Measurements from ENCODE around the gene WWOX.

WWOX gene

GRCh38 chr16:78150233-78150632 lies 50.8 kb downstream of the WWOX start:
- no peak for DNase-seq

DNA sequence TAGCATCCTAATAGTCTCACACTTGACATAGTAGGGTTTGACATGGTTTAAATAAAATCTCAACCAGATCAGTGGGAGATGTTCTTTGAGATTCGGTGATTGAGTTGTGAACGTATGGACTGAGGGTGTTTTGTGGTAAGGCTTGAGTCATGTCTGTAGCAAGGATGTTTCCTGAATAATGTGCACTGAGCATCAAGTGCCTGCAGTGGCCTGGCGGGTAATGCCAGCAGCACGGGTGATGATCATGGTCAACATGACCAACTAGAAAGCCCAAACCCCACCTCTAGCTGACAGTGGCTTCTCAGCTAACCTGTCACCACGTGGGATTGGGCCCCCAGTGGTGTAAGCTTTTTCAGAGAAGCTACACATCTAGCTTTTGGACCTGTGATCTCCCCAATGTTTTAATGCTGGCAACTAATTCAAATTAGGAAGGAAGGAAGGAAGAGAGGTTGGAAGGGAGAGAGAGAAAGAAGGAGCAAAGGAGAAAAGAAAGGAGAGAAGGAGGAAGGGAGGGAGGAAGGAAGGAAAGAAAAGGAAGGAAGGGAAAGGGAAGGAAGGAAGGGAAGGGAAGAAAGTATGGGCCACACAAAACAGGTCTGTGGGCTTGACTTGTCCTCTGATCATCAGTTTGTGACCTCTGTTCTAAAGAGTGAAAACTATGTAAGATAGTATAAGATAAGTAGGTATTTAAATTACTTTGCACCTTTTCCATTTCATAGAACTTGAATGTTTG lies 55.4 kb downstream of the WWOX start:
- DNase-seq = no peak

- no peak for DNase-seq
Measured at GRCh38 chr16:78155791-78156345, 56.4 kb downstream of the WWOX start.

DNA sequence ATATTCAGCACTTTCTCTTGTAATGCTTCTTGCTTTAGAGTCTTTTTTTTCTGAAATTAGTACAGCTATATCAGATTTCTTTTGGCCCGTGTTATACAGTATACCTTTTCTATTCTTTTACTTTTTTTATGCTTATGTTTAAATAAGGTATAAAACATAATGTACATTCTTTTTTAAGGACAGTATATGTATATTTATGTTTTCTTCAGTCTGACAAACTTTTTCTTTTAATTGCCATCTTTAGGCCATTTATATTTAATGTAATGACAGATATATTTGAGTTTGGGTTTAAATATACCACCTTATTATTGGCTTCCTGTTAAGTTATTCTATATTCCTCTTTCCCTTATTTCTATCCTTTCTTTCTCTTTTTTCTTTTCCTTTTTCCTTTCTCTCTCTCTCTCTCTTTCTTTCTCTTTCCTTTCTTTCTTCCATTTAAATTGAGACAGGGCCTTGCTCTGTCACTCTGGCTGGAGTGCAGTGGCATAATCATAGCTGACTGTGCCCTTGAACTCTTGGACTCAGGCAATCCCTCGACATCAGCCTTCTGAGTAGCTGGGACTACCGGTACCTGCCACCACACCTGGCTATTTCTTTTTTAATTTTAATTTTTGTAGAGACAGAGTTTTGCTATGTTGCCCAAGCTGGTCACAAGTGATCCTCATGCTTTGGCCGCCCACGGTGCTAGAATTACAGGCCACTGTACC lies 61.7 kb downstream of the WWOX start:
- DNase-seq = no peak

GRCh38 chr16:78163772-78164670 lies 64.6 kb downstream of the WWOX start:
- DNase-seq = no peak

GRCh38 chr16:78170494-78170933 lies 71.1 kb downstream of the WWOX start:
- no peak for DNase-seq

GRCh38 chr16:78175287-78175686 lies 75.8 kb downstream of the WWOX start:
- no peak for DNase-seq

GRCh38 chr16:78176435-78176834 lies 77.0 kb downstream of the WWOX start:
- no peak for DNase-seq

DNA sequence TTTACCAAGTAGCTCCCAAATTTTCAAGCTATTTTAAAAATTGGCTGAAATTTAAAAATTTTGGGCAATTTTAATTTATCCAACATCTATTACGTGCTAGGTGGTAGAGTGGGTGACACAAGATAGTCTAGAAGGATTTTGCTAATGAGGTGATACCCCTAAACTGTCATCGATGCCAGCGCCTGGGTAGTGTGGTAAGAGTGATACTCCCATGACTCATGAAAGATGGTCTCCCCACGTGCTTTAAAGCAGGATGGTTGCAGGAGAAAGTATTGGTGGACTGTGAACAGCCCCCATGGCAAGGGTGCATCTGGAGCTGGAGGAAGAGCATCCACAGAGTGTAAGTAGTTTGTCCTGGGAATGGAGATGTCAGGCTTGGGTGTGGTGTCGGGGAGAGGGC lies 77.8 kb downstream of the WWOX start:
- DNase-seq = no peak

DNA sequence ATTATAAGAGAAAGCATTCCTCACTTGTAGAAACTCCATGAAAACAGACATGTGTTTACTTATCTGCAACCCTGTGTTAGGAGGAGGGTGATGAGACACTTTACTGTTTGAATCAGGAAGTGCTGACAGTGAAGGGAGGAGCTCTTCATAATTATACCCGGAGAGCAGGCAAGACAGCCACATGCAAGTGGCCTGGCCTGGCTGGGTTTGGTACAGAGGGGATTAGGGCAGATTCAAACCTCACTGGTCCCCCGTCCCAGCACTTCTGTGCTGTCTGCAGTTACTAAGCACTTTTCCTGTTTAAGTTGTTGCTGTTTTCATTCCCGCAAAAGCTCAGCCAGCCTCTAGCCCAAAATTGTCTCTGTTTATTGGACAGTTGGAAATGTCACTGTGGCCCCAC lies 78.5 kb downstream of the WWOX start:
- DNase-seq = no peak

DNA sequence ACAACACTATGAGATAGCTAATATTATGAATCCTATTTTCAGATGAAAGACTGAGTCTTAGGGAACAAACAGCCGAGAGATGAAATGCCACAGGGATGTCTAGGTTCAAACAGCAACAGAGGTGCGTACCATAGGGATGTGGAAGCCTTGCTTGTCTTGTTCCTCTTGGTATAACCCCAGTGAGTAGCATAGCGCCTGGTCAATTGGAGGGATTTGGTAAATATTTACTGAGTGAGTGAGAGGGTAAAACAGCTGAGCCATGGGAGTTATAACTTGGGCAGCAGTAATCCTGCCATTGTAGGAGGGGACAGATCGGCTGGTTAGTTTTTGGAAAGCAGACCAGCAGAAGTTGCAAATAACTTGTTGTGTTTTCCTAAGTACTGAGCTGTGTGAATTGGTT lies 80.2 kb downstream of the WWOX start:
- DNase-seq = no peak

DNA sequence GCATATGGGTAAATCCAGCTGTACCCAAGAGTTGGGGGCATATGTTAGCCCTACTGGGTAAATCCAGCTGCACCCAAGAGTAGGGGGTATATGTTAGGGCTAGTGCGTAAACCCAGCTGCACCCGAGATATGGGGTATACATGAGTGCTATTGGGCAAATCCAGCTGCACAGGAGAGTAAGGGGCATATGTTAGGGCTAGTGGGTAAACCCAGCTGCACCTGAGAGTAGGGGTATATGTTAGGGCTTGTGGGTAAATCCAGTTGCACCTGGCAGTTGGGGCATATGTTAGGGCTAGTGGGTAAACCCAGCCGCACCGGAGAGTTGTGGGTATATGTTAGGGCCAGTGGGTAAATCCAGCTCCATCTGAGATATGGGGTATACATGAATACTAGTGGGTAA lies 80.9 kb downstream of the WWOX start:
- DNase-seq = no peak

DNA sequence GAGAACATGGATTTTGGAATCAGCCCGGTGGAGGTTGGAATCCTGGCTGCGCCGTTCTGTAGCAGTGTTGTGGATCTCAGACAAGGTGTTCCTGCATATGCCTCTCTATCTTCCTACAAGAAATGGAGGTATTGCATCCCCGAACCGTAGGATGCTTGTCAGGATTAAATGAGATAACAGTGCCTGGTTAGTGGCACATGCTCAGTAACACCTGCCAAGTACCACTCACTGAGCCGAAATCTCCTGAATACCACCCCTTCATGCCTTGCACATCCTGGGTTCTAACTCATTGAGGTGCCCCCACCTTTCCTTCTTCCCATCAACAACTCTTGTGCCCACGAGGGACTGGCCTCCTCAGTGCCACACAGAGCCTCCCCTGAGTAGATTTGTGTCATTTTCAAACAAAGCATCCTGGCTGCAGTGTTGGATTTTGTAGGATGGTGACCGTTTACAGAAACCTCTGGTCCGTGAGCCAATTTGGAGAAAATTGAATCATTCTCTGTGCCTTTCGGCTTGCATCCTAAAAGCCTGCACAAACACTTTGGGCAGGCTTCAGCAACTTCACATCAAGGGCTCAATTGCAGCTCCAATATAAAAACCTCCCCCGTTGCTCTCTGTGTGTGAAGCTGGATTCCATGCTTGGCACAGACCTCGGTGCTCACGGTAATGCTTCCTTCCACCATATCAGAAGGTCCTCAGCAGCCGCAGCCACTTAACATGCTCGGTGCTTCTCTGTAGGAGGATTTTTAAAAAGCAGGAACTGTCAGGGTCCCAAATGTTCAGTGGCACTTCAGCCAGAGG lies 84.2 kb downstream of the WWOX start:
- no peak for DNase-seq

DNA sequence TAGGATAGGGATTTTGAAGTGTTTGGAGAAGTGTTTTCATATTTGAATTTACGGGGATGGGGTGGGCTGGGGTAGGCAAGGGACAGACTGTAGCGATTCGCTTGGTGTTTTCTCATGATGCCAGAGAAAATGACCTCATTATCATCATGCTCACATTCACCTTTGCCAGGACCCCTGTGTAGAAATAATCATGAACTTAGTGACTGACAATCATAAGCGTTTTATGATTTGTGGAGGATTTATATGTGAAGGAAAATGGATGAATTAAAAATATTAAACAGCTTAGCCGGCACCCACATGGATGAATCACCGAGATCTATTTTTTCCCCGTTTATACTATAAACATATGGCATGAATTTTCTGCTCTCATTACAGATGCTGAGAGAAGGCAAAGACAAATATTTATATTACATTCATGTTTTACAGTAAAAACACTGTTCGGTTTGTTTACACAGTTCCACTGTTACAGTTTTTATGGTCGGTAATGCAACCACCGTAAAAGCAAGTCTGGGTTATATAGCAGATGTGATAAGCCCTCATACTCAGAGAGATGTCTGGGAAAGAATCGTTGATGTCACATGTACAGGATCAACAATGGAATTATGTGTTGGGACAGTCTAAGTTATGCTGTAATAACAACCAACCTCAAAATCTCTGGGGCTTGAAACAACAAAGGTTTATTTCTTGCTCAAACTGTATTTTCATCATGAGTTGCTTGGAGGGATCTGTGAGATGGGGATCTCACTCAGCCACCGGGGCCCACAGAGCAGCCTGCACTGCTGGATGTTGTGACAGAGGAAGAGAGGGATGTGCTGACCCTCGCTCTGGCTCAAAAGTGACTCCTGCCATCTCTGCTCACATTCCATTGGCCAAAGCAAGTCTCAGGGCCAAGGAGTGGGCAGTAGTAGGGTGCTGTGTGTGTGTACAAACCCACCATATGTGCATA lies 85.1 kb downstream of the WWOX start:
- no peak for DNase-seq

- no peak for DNase-seq
Measured at GRCh38 chr16:78189121-78189520, 89.7 kb downstream of the WWOX start.

- no peak for DNase-seq
Measured at GRCh38 chr16:78192734-78193488, 93.5 kb downstream of the WWOX start.

- no peak for DNase-seq
Measured at GRCh38 chr16:78194948-78195347, 95.5 kb downstream of the WWOX start.

GRCh38 chr16:78195797-78196196 lies 96.3 kb downstream of the WWOX start:
- DNase-seq = no peak

DNA sequence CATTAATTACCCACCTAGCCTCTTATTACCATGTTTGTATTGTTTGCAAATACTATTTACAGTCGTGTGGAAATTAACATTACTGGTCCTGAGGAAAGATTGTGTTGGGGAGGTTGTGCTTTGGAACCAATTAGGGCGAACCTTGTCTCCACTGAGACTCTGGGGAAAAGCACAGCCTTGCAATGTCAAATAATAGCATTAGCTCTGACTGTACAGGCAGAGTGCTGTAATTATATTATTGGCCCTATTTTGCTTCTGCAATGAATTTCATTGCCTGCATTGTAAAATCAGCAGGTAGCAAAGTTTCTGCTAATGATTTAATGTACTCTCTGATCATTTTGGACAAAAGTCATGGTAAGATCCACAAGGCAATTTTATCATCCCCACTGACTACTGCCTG lies 97.0 kb downstream of the WWOX start:
- no peak for DNase-seq

DNA sequence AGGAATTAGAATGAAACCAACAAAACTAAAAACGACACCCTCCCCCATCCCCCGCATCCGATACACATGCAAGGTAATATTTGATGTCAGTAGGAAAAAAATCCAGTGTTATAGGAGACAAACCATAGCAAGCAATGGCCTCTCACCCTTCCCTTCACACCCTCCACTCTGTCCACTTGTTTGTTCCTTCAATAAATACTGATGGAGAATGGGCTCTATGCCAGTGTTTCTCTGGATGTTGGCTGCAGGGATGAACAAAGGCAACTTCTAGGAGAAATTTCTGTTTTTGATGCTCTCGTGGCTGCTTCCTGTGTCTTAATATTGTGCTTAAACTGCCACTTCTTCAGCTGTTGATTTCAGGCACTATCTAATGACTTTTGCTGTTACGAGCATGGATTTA lies 98.8 kb downstream of the WWOX start:
- DNase-seq = no peak
